ENCODE data around the gene BCAS3. TPM values are rescaled to one million over a fixed set of nuclear protein-coding genes. Genes with fewer than 3 reads are reported as not detected.

Gene BCAS3
- total RNA-seq, 3 donors from 2014 or later = 21.6 to 33.4 (median 32.1) TPM

GRCh38 chr17:61392679-61393078, 715.0 kb downstream of the BCAS3 start:
- no peak for ATAC-seq
- intact Hi-C loops (cut with DNase I, micrococcal nuclease) = loop anchor here in 1 of 2 donors (10.0 kb wide), 1 partner anchor 398 kb away; no protein-coding TSS in a partner anchor

GRCh38 chr17:61393550-61393903, 715.9 kb downstream of the BCAS3 start:
- peaks cover 15% of the 10 kb centered on the region for H3K4me1 ChIP-seq (ENCODE audit: low read depth)
- no peak for TF ChIP-seq CTCF (IDR thresholded peaks at IDR 0.05)
- H3K4me3 ChIP-seq = no peak overlapping the region
- H3K9me3 ChIP-seq = no peaks in the 10 kb centered on the region
- intact Hi-C loops (cut with DNase I, micrococcal nuclease) = loop anchor here in 1 of 2 donors (10.0 kb wide), 1 partner anchor 399 kb away; no protein-coding TSS in a partner anchor
- ATAC-seq = no peak
- H3K36me3 ChIP-seq (ENCODE audit: low read depth) = no peaks in the 10 kb centered on the region
- no peak for DNase-seq

More at GRCh38 chr17:61392679-61393078, 715.0 kb downstream of the BCAS3 start:
- Histone ChIP-seq H3K36me3 (ENCODE audit: low read depth) (no peaks in the 10 kb centered on the region), H3K4me3 (no peak overlapping the region), H3K4me1 (ENCODE audit: low read depth) (peaks cover 12% of the 10 kb centered on the region), H3K9me3 (no peaks in the 10 kb centered on the region)
- no peak for DNase-seq
- TF ChIP-seq CTCF (IDR thresholded peaks at IDR 0.05) = no peak

- intact Hi-C loops (cut with DNase I, micrococcal nuclease) = loop anchor here in 1 of 2 donors (10.0 kb wide), 1 partner anchor 399 kb away; no protein-coding TSS in a partner anchor
- no peak overlapping the region for H3K4me3 ChIP-seq
- no peak for ATAC-seq
- peaks cover 20% of the 10 kb centered on the region for H3K4me1 ChIP-seq (ENCODE audit: low read depth)
- DNase-seq = peak in 1 of 3 donors; percentile 25
- TF ChIP-seq CTCF (IDR thresholded peaks at IDR 0.05) = no peak
- no peaks in the 10 kb centered on the region for H3K9me3 ChIP-seq
- H3K36me3 ChIP-seq (ENCODE audit: low read depth) = no peaks in the 10 kb centered on the region
These were observed 716.4 kb downstream of the BCAS3 start for GRCh38 chr17:61393904-61394629.

GRCh38 chr17:61394630-61395408, 717.2 kb downstream of the BCAS3 start:
- no peaks in the 10 kb centered on the region for H3K36me3 ChIP-seq (ENCODE audit: low read depth)
- DNase-seq (peak in 1 of 3 donors; percentile 22), ATAC-seq (no peak)
- no peaks in the 10 kb centered on the region for H3K9me3 ChIP-seq
- peaks cover 26% of the 10 kb centered on the region for H3K4me1 ChIP-seq (ENCODE audit: low read depth)
- TF ChIP-seq CTCF (IDR thresholded peaks at IDR 0.05) = no peak
- intact Hi-C loops (cut with DNase I, micrococcal nuclease) = loop anchor here in 1 of 2 donors (10.0 kb wide), 1 partner anchor 400 kb away; no protein-coding TSS in a partner anchor
- no peak overlapping the region for H3K4me3 ChIP-seq

GRCh38 chr17:61395409-61395982, 717.8 kb downstream of the BCAS3 start:
- no peak for ATAC-seq
- Histone ChIP-seq H3K4me1 (ENCODE audit: low read depth) (peaks cover 26% of the 10 kb centered on the region), H3K4me3 (no peak overlapping the region), H3K36me3 (ENCODE audit: low read depth) (no peaks in the 10 kb centered on the region), H3K9me3 (no peaks in the 10 kb centered on the region)
- intact Hi-C loops (cut with DNase I, micrococcal nuclease) = loop anchor here in 1 of 2 donors (10.0 kb wide), 1 partner anchor 401 kb away; no protein-coding TSS in a partner anchor
- TF ChIP-seq CTCF (IDR thresholded peaks at IDR 0.05) = no peak
- DNase-seq = peak in 1 of 3 donors; percentile 22

All from mucosa of descending colon (tissue), 3 donors.